GM18526 (cell line): ENCODE data around the gene GBE1.

Experiments
- POLR2A ChIP-seq: IDR thresholded peaks from 3 replicates; pipeline ENCODE4 v1.6.1; 2011; ENCODE audit not compliant: insufficient read length; ENCODE audit errors: extremely low read depth

Gene GBE1

DNA sequence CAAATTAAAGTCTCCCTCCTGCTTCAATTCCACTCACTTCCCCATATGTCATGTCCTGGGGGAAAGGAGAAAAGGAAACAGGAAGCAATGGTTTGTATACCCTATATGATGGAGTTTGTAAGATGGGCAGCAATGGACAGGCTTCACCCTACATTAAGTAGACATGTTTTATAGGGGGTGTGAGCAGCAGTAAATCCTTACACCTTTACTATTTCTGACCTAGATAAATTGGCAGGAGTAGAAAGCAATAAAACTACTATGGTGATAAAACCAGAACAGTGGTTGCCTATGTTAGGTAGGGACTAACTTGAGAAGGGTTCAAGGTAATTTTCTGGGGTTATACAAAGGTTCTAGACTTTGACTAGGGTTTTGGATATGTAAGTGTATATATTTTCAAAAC, 301.7 kb downstream of the GBE1 start:
- TF ChIP-seq POLR2A, result no peak

- TF ChIP-seq POLR2A, result no peak
Measured at GRCh38 chr3:81452418-81452817, 309.0 kb downstream of the GBE1 start.

DNA sequence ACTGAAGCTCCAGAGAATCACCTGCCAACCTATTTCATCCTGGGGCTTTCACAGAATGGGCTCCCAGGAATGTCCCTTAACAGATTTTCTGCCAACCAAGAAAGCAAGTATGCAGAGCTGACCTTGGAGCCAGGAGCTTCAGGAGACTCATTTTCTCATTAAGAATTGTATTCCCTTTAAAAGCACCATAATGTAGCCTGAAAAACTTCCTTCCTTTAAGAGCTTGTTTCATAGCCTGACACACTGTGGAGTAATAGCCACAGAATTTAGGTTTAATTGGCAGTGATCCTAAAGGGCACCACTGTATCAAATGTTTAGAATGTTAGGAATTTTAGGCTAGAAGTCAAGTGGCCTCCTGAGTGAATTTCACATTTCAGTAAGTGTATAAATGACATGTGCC, 309.8 kb downstream of the GBE1 start:
- TF ChIP-seq POLR2A, result no peak

GRCh38 chr3:81451140-81451539, 310.3 kb downstream of the GBE1 start:
- no peak for TF ChIP-seq POLR2A

DNA sequence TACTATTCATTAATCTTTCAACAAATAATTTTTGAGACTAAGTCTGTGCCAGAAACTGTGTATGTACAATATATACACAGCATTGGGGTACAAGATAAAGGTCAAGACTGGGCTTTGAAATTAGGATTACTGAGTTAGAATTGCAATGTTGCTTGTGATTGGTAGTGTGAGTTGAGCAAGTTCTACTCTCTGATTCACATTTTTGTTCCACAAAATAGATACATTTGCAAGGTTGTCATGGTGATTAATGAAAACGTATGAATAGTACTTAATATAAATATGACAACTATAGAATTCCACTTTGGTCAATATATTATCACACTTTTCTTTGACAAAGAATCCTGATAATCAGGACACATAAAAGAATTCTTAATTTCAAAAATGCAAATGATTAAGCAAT, 314.6 kb downstream of the GBE1 start:
- no peak for TF ChIP-seq POLR2A

DNA sequence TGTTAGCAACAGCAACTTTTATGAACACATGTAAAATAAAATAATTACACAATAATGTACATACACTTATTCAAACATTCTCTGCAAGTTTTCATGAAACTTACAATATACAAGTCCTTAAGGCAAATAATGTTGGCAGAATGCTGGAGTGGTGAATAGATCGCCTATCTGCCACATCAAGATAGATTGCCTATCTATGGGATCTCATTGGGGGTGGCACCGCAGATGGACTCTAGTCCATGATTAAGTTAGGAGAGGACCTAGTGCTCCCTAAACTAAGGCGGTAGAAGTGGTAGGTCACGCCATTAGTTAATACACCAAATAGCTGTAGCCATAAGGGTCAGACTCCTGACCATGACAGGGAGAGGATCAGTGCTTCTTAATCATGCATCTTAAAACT, 315.7 kb downstream of the GBE1 start:
- no peak for TF ChIP-seq POLR2A

DNA sequence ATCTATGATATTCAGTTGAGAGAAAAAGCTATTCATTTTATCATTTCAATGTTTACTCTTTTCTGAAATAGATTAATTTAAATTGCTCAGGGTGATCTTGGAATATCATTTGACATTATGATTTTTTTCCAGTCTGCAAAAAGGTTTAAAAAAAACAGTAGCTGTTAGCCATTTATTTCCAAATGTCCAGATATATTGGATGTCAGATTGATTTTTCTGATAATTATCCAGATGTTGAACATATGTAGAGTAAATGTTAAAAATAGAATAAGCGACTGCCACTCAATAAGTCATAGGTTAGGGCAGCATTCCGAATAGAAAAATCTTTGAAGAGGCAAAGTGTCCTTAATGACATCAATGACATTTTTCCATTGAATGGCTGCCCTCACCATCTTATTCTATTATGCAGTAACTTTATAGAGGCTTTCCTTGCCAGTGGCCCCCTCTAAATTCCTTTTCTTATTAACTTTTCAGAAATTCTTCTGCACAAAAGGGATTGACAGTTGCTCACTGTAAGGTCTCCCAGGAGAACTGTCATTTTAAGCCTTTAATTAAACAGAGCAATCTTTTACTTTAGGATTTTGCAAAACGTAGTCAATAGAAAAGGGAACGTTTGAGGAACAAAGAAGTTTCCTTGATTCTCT, 316.5 kb downstream of the GBE1 start:
- TF ChIP-seq POLR2A, result no peak

GRCh38 chr3:81443958-81444357, 317.5 kb downstream of the GBE1 start:
- no peak for TF ChIP-seq POLR2A

DNA sequence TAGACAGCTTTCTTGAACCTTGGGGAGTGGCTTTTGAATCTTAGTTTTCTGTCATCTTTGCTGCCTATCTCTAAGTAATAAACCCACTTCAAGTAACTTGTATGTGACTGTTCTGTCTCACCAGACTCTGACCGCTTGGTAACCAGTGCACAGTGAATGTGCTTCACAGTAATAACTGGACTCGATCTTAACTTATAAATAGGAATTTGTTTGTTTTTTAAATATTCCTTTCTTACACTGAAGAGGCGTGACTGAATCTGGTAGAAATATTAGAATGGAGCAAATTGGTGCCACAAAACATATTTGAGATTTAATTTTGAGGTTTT, 318.0 kb downstream of the GBE1 start:
- no peak for TF ChIP-seq POLR2A

DNA sequence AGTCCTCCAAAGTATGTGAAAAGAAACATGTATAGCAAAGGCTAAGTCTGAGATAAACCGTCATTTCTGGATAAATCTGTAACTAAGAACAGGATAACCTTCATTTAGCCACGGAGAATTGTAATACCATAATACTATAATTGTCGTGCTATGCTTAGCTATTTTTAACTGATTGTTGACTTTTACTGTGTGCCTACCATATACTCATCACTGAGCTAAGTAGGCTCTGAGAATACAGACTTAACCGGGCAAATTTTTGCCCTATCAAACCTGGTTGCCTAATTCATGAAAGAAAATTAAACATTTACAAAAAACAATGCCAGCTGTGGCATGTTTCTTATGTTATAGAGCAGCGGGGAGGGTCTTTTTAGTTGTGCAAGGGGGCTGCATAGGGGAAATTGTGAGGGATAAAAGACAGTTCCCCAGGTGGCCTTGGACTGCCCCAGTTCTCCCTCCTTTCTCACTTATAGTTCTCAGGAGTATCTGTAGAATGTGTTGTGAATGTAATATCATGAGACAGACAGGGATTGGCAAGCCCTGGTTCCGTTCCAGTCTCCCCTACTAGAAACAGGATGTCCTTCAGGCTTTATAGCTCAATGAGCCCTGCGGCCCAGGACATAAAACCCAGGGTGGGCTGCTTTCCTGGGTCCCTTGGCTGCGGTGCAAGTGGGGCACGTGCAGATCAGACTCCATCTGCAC, 318.5 kb downstream of the GBE1 start:
- no peak for TF ChIP-seq POLR2A

DNA sequence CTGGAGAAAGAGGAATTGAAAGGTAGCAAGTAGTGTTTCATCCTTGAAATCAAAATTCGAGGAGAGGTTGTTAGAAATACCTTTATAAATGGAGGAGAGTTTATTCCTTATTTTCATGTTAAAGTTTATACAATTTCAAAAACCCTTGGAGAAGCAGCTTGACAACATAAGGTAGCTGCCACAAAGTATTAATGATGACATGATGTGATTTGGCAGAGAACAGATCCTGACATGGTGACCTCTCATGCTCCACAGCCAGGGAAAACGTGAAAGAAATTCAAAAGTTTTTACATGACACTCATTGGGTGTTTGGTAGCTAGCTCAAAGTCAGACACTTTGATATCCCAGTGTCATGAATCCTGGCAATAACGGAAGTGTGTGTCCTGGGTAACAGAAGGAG, 320.8 kb downstream of the GBE1 start:
- TF ChIP-seq POLR2A, result no peak
